ENCODE results near the gene TSPO2.

Gene TSPO2

DNA sequence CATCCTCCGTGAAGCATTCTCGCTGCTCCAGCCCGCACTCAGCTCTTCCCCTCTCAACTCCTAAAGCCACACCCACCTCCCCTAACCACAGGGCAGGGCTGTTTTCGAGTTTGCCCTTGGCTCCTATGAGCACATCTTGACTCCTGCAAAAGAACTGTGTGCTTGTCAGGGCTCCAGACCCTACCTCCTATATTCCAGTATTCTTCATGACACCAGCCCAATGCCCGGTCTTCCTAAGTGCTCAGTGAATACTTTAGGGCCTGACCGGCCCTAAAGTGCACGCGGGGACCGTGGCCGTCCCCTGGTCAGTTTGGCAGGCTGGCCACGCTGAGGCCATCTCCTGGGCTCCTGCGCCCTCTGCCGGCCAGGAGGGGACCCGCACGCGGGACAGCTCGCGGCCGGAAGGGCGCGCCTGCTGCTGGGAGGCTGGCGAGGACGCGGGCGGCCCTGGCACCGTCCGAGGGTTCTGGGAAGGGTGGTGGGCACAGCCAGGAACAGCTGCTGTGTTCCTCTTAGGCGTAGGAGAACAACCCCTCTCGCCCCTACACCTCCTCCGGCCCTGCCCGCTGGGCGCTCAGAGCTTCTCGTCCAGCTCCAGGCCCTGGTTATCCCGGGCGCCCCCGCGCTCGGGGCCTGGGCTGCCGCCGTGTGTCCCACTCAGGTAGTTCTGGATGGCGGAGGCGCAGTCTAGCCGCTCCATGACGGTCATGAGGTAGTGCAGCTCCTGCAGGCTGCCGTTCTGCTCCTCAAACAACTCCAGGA, 14.3 kb upstream of the TSPO2 start:
- DNase-seq (ENCODE audit: low read depth), result peak; percentile 73

DNA sequence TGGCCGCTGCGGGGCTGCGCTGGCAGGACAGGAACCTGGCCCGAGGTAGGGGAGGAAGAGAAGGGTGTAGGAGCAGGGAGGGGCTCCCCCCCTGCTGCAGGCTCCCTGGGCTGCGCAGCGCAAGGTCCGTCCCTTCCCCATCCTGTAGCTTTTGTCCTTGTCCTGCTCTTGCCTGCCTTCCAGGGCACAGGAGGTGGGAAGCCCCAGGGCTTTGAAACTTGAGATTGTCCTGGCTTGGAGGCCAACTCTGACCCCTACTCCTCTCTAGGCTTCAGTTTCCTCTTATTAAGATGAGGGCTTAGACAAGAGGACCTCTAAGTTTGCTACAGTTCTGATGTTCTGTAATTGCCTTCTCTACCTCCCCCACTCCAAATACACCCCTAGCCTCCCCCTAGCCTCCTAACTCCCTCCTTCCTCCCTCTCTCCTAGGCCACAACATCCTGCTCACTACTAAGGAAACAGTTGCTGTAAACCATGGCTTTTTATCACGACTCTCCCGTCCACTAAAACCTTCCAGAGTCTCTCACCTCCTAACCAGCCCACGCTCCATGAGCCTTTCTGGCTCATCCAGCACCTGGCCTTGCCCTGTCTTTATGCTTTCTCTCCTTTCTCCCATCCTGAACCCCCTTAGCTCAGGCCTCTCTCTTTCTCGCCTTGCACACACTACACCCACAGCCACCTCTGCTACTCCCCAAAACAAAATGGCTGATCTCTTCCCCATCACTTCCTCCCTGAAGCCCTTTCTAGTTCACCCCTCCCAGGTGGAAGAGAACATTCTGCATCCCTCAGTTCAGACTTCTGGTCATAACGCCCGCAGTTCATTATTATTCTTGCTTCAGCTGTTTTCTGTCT, 13.5 kb upstream of the TSPO2 start:
- DNase-seq (ENCODE audit: low read depth), result no peak

DNA sequence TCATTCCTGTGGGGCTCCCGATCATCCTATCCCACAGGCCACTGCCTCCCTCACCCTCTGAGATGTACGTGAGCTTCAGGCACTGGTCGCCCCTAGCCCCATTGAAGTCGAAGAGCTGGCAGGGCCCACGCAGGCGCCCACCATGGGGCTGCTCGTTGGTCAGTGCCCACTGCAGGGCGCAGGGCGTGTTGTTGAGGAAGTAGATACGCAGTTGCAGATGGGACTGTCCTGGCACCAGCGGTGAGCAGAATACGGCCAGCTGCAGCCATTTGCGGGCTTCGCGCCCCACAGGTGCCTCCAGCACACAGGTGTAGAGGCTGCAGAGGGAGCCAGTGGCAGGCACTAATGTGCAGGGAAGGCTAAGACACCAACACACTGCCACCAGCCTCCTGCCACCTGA, 9.4 kb upstream of the TSPO2 start:
- DNase-seq (ENCODE audit: low read depth), result no peak

DNA sequence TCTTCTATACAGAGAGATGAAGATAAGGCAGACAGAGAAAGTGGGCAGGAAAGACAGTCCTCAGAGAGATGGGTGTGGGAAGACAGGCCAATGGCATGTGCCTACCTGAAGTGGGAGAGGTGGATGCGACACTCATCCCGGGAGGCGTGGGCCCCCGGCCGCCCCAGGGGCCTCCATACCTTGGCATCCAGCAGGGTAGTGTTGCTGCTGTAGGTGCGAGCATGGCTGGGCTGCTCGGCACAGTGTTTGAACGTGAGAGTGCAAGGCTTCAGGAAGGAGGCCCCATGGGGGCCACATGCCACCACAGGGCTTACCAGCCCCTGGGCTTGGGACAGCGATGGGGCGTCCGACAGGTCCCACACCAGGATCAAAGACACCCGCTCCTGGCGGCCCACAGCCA, 8.5 kb upstream of the TSPO2 start:
- no peak for DNase-seq (ENCODE audit: low read depth)

DNA sequence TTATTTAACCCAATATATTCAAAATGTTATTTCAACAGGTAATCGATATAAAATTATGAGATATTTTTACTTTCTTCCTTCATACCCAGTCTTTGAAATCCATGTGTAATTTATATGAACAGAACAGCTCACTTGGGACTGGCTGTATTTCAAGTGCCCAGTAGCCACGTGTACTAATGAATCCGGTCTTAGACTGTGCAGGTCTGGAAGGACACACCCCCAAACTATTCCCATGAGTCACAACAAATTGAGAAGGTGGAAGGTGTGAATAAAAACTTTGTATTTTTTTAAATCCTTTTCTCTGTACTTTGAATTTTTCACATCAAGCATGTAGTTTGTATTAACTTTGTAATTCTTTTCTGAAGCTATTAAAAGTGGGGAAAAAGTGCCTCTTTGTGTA, 6.1 kb upstream of the TSPO2 start:
- no peak for DNase-seq (ENCODE audit: low read depth)

DNA sequence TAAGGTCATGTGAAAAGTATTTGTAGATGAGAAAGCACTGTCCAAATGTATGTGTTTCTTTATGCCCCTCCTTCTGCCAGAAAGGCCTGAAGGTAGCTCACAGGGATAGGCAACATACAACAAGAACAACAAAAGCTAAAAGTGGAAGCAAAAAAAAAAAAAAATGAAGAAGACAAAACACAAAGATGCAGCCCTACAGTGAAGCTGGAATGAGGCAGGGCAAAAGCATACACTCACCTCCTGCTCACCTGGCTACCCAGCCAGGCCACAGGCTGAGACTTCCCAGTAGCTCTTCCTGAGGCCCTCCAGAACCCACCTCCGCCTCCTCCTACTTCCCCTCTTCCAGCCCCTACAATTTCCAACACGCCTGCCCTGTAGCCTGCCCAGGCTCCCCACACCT, 5.7 kb upstream of the TSPO2 start:
- DNase-seq (ENCODE audit: low read depth), result no peak

DNA sequence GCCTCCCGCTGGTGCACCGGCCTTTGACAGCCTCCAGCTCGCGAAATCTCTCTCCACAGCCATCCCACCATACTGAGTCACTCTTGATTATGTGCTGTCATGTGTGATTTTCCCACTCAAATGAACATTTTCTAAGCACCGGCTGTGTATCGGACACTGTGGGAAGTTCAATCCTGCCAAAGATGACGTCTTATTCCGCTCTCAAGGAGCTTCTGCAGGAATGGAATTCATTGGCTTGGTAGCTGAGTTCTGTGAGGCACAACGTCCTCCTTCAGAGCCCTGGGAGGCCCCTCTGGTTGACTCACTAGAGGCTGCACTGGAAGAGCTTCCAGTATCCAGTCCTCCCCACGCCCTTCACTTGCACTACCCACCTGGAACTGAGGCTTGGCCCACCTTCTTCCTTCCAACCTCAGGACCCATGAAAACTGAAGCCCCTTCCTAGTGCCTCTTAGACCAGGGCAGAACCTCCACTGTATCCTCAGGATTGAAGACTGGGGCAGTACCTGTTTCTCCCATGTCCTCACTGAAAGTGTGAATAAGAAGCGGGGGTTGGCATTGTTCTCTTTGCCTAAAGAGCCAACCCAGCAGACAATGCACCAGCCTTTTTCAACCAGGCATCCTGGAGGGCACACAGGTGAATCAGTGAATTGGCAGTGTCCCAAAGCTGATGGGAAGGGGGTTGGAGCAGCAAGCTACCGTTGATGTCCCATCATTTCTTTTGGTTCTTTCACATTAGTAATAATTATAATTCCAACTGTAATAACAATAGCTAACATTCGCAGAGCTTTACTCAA, 5.0 kb upstream of the TSPO2 start:
- no peak for DNase-seq (ENCODE audit: low read depth)

DNA sequence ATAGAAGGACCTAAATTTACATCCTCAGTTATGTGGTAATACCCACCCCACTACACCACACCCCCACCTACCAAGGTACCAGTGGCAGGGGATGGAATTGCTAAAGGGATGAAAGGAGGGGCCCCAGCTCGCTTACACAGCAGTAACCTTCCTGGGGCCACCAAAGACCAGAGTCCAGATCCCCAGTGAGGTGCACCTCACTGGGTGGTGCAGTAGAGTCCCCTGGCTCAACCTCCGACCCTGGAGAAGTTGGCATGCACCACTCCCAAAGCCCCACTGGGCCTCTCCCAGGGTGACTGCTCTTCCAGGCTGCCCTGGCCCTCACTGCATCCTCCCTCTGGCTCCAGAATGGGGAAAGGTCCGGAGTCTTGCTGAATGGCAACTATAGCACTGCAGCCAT, 4.1 kb upstream of the TSPO2 start:
- DNase-seq (ENCODE audit: low read depth), result no peak

DNA sequence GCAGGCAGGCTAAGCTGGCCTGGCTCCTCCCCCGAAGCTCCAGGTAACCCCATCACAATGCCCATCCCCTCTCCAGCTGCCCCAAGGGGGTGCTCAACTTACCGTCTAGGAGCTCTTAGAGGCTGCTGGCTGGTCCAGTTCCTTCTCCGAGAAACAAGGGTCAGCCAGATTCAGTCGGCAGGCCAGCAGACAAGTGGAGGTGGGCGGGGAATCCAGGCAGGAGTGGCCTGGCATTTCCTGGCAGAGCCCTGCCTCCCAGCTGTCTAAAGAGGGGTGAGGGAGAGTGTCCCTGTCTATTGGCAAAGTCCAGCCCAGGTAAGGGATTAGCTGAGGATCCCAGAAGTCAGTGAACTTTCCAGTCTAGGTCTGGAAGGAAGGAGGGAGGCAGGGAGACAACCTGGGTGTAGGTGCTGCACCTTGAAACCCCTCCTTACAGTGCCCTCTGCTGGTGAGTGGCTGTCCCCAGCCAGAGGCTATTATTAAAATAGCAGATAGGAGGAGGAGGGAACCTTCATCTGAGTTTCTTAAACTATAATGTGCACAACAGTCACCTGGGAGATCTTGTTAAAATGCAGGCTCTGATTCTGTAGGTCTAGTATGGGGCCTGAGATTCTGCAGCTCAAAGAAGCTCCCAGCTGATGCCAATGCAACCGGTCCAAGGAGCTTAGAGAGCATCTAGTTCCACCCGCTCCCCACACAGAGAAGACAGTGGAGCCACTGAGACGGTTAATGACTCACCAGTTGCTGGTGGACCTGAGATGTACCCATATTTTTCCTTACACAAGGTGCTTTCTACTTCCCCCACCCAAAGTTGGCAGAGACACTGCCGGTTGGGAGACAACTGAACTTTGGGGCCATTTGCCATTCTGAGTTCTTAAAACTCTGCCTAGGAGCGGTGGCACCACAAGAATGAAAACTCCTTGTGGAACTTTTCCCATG, 2.9 kb upstream of the TSPO2 start, which contains the start of gene UNC5CL:
Gene UNC5CL (minus strand): TSS at position 162 of the 939 bp plus-strand sequence. CDS start 4,147 bp downstream, outside the sequence.
- DNase-seq (ENCODE audit: low read depth), result peak; percentile 39

DNA sequence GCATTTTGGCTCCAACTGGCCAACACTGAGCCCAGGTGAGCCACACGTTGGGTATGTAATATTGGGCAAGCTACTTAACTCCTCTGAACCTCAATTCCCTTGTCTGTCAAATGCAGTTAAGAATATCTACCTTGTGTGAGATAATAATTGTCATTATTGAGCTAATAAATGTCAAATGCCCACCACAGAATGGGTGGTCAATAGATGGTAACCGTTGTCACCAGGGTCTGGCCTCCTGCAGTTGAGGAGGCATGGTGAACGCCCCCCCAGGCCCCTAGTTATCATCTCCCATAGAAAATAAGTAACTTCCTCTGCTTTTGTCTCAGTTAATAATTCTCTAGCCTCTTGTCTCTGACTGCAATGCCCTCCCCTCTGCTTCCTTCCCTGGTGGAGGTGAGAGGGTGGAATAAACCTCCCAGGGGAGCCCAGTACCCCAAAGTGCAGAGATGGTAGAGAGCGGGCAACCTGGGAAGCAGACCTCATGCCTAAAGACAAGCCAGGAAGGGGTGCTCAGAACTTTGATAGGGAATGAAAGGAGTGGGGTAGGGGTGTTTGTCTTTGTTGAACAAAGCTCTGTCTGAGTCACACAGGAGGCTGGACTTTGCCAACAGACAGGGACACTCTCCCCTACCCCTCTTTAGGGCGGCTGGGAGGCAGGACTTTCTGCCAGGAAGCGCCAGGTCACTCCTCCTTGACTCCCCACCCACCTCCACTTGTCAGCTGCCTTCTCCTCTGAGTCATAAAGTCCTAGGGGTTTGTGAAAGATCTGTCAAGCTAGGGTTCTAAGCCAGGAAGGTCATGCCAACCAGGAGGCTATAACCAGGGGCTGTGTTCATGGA, 1.9 kb upstream of the TSPO2 start:
- DNase-seq (ENCODE audit: low read depth), result peak; percentile 41

DNA sequence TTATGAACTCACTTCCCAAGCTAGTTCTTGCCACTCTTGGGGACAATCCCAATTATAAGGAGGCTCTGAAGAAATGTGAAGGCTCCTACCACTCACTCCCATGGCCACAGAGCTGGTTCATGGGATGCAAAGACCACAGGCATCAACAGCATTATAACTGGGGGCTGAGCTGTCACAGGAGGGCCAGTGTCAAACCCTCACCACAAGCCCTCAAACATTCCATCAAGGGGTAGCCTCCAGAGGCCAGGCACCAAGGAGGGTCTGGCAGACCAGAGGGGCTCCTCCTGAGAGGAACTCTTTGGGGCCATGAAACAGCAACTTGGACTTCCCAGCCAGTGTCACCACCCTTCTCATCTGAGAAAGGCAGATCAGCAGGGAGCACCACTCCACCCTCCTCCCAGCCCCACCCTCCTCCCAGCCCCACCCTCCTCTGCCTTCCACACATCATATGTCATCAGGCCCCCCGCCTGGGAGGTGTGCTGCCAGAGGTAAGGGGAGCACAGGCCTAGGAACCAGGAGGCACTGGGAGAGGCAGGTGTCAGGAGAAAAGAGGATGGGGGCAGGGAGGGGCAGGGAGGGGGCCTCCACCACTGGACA, 1.2 kb upstream of the TSPO2 start:
- no peak for DNase-seq (ENCODE audit: low read depth)

DNA sequence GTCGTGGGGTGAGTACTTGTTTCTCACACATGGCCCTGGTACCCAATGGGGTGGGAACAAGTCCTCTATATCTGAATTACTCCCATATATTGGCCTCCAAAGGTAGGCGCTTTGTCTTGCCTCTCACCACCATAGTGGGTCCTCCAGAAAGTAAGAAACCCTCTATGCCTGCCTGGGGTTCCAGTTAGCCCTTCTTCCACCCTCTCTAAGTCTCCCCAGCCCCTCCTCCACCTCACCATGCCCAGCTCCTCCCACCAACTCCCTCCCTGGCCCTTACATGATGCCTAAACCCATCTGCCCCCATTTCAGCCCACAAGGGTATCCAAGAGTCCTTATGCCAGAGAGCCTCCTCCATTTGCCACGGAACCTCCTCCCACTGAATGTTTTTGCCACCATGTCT, 884 bp downstream of the TSPO2 start:
- no peak for DNase-seq (ENCODE audit: low read depth)

DNA sequence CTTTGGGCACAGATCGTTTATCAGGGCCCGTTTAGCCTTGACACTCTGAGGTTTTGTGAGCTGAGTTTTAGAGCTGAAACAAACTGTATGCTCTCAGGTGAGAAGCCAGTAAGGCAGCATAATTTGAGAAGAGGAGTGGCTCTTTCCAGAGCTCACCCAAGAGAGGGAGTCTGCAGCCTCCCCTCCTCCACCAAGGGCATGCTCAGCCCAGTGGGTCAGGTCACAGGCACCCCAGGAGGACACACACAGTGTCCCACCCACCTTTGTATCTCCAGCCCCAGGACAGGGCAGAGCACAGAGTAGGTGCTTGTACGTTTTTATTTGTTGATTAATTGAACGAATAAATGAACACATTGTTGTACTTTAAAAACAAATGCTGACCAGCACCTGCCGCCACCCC, 3.4 kb downstream of the TSPO2 start:
- no peak for DNase-seq (ENCODE audit: low read depth)

DNA sequence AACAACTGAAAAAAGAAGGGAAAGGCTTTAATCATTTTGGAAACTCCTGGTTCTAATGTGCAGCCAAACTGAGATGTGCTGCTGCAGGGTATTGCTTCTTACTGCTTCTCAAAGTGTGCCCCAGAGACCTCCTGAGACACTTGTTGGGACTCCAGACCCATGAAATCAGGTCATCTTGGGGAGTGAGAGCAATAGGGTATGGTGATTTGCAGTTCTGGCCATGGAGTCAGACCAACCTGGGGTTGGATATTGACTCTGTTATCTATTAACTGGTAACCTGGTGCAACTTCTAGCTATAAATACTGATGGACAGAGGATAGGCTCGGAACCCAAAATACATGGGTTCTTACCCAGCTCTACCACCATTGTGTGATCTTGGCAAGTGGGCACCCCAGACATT, 3.8 kb downstream of the TSPO2 start:
- no peak for DNase-seq (ENCODE audit: low read depth)

DNA sequence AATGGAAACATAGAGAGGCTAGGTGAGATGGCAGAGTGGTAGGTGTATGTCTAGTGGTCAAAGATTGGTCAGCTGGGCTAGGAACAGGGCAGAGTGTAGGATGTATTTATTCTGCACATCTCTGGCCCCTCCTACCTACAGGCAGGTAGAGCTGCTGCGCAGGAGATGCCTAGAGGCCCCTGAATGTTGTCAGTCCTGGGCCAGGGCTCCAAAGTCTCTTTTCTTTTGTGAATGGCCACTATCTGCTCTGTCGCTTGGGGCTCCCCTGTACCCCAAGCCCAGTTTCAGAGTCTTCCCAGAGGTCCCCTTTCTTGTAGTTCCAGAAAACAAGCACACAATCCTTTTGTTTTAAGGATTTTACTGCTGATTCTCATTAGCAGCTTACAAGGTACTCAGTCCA, 5.0 kb downstream of the TSPO2 start:
- DNase-seq (ENCODE audit: low read depth), result no peak

DNA sequence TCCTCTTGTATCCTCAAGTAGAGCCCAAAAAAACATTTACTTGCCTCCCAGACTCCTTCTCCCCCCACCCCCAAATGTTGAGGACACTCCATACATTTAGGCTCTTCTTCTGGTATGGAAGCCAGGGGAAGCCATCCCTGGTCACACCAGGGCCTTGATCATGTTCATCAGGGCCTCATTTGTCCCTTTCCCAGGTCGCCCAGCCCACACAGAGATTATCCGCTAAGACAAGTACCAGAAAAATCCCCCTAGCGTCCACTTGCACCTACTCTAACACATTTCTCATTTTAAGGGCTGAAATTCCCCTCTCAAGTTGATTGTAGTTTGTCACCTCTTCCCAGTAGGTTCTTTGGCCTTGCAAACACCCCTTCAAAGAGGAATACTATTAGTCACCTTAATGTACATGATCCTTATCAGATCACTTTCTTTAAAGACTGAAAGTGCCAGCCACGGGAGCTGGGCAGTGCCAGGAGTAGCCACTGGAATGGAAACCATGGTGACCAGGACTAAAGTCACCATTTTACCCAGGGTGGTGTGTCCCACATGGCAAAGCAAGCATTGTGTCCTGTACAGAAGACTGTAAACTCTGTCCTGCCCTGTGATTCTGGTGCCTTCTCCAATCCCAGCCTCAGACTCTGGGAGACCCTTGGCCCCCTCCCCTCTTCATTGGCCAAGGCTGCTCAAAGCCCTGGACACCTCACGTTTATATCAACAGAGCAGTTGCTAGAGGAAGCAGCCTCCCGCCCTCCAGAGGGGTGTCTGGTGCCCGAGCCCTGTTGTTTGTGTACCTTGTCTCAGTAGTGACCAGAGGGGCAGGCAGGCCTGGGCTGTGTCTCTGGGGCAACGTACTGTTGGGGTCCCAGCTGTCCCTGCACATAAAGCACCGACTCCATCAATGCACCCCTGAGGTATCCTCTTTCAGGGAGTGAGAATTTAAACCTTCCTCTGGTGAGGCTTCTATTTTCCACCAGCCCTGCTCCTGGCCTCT, 5.8 kb downstream of the TSPO2 start:
- no peak for DNase-seq (ENCODE audit: low read depth)

DNA sequence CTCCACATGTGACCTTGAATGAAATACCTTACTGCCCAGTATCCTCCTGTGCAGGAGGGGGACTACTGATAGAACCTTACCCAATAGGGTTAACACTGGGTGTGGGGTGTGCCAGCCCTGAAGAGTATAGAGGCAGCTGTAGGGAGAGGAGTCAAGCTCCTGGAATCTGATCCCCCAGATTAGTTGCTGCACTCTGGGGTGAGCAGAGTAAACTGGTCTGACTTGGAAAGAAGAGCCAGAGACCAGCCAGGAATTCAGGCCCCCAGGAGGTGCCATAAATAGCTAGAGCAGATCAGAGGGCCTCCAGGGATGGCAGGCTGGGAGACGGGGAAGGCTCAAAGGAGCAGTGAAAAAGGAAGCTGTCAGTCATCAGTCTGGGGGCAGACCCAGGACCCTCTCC, 7.3 kb downstream of the TSPO2 start:
- DNase-seq (ENCODE audit: low read depth), result peak; percentile 69

DNA sequence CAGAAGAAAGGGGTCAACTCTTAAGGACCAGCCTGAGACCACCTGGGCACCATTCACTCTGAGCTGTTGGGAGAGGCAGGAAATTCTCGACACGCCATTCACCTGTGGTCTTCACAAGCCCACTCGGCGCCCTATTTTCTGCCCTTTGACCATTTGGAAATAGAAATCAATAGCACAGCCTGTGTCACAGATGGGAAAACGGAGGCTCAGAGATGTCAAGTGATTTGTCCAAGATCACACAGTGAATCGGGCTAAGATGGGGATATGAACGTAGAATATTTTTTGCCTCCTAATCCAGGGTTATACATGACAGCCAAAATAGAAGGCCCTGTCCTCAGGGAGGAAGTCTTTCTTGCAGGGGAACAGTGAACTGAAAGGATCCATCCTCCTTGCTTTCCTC, 7.7 kb downstream of the TSPO2 start:
- no peak for DNase-seq (ENCODE audit: low read depth)

DNA sequence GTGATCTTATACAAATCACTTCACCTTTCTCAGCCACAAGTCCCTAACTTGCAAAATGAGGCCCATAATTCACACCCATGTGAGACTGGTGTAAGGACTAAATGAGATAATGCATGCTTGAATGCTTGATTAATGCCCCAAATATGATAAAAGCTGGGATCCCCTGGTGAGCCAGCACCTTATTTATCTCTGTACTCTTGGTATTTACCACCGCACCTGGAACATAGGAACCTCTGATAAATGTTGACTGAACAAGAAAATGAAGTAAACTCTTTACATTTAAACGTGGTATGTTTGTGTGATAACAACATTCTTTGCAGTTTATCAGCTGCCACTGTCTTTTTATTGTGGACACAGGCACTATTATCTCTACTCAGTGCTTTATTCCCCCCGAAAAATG, 8.3 kb downstream of the TSPO2 start:
- no peak for DNase-seq (ENCODE audit: low read depth)

Measured in EH (cell line).